Ascending aorta (tissue), 2 donors: Measurements from ENCODE around the gene TMEM266. TPM values are rescaled to one million over a fixed set of nuclear protein-coding genes. Genes with fewer than 3 reads are reported as not detected.
A peak's percentile ranks its signal among the peaks of the same experiment; 100 is the strongest.

Source experiments
- DNase-seq, 2 donors: peaks; one replicate each; pipeline ENCODE4 v3.0.0-alpha.2; 2019; ENCODE audit warnings: low spot score in 2 of 2
- H3K27ac ChIP-seq, 2 donors: fragments of 200-600 bp; sonication (generic); one replicate each; pipeline ENCODE4 v1.5.1; 2016 to 2017; ENCODE audit warnings: mild to moderate bottlenecking in 1 of 2
- H3K27me3 ChIP-seq: fragments of 200-600 bp; sonication (generic); one replicate; pipeline ENCODE4 v1.5.1; 2017
- H3K36me3 ChIP-seq, 2 donors: fragments of 200-600 bp; sonication (generic); one replicate each; pipeline ENCODE4 v1.5.1; 2016
- H3K4me1 ChIP-seq, 2 donors: fragments of 200-600 bp; sonication (generic); one replicate each; pipeline ENCODE4 v1.5.1; 2016 to 2017; ENCODE audit warnings: mild to moderate bottlenecking in 1 of 2
- H3K4me3 ChIP-seq, 2 donors: fragments of 200-600 bp; sonication (generic); one replicate each; pipeline ENCODE4 v1.5.1; 2016 to 2017; ENCODE audit warnings: mild to moderate bottlenecking in 1 of 2
- H3K9me3 ChIP-seq, 2 donors: fragments of 200-600 bp; sonication (generic); one replicate each; pipeline ENCODE4 v1.5.1; 2016
- intact Hi-C: fragments of 100-400 bp; cut with DNase I; formaldehyde crosslinking; loops from one replicate; pipeline ENCODE4 v1.15.1; 2023
- total RNA-seq: library from RNA; depleted of rRNA; stranded (reverse); fragments of >200 nt; gene quantifications from one replicate; pipeline ENCODE4 v1.1.0, GENCODE V29; 2016
- TF ChIP-seq, protein P1 (sequence below), 3 experiments: fragments of 200-600 bp in 2 of 3; fragments of 450-650 bp in 1 of 3; sonication (generic) in 2 of 3; IDR thresholded peaks; one replicate each; pipeline ENCODE4 v1.5.1; 2016 to 2019; ENCODE audit warnings: antibody characterized with exemption in 3 of 3, mild to moderate bottlenecking in 1 of 3, moderate library complexity in 1 of 3

The TMEM266 gene
- total RNA-seq, 1 donor from 2014 or later, result not detected

DNA sequence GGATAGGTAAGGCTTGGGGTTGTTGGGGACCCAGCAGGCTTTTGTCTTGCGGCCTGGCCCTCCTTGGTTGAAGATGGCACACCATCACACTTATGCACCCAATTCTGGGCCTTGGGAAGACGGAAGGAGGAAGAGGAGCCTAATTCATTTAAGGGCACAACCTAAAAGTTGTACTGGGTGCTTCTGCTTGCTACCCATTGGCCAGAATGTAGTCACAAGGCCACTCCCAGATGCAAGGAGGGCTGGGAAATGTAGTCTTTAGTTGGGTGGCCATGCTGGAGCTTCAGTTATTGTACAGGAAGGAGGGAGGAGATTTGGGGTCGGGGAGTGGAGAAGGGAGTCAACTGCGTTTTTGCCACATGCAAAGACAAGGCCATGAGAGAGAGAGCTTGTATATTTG, 109.2 kb downstream of the TMEM266 start:
- Histone ChIP-seq H3K27me3 (no peaks in the 10 kb centered on the region), H3K4me3 (no peak overlapping the region), H3K36me3 (no peaks in the 10 kb centered on the region), H3K9me3 (no peaks in the 10 kb centered on the region), H3K27ac (no peak overlapping the region), H3K4me1 (peaks cover 0 to 3% of the 10 kb centered on the region in 2 donors)
- intact Hi-C loops, result no loop called here
- TF ChIP-seq, protein P1, sequence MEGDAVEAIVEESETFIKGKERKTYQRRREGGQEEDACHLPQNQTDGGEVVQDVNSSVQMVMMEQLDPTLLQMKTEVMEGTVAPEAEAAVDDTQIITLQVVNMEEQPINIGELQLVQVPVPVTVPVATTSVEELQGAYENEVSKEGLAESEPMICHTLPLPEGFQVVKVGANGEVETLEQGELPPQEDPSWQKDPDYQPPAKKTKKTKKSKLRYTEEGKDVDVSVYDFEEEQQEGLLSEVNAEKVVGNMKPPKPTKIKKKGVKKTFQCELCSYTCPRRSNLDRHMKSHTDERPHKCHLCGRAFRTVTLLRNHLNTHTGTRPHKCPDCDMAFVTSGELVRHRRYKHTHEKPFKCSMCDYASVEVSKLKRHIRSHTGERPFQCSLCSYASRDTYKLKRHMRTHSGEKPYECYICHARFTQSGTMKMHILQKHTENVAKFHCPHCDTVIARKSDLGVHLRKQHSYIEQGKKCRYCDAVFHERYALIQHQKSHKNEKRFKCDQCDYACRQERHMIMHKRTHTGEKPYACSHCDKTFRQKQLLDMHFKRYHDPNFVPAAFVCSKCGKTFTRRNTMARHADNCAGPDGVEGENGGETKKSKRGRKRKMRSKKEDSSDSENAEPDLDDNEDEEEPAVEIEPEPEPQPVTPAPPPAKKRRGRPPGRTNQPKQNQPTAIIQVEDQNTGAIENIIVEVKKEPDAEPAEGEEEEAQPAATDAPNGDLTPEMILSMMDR (IDR thresholded peaks at IDR 0.05), result no peak
- DNase-seq, result no peak

DNA sequence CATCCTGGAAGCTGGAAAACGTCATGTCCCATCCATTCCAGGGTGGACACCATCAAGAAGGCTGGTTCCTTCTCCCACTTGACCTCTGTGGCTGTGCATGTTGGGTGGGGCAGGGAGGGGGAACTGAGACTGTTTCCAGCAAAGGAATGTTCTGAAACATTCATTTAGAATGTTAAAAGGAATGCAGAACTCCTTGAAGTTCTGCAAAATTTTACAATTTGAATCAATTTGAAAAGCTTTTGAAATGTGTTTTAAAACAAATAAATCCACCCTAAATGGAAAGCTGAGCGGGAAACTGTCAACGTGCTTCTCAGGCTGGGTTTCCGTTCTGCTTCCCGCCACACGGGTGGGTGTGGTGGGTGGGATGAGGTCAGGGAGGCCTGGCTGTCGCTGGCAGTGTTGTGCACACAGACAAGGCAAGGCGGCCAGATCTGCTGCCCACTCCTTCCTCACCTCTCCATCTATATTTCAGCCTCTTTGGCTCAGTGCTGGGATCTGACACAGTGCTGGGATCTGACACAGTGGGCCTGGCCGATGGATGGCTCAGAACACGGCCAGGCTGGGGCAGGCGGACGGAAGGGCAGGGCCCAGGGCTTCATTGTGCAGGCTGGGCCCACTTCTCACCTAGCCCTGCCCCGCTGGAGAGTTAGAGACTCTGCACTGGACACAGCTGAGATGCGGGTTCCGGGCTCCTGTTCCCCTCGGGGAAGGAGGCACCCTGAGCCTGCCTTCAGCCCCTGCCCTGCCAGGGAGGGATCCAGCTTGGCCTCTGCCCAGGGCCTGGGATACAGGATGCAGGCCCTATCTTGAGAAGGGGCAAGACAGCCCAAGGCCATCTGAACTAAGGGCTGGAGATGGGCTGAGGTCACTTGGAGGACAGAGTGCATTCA, 110.4 kb downstream of the TMEM266 start:
- no peaks in the 10 kb centered on the region for H3K9me3 ChIP-seq
- no peak overlapping the region for H3K4me3 ChIP-seq
- H3K27ac ChIP-seq, result peak overlapping the region in 1 of 2 donors; percentile 33
- TF ChIP-seq, protein P1 (IDR thresholded peaks at IDR 0.05), result no peak
- H3K27me3 ChIP-seq, result no peaks in the 10 kb centered on the region
- no peaks in the 10 kb centered on the region for H3K36me3 ChIP-seq
- intact Hi-C loops, result no loop called here
- DNase-seq, result no peak
- H3K4me1 ChIP-seq, result peaks cover 0 to 3% of the 10 kb centered on the region in 2 donors

DNA sequence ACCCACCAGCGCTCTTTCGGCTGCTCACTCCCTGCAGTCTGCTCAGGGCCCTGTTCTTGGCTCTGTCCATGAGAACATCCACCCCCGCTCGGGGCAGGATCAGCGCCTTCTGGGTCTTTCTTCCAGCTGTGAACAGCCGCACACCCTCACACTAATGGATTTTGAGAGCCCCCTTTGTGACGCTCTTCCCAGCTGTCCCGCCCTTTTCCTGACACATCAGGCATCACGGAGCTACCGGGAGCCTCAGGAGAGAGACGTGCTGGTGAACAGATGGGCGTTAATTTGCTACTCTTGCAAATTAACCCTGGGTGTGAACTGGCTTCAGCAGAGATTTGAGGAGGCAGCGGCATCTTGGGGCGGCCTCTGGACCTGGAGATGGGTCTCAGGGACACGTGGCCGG, 113.0 kb downstream of the TMEM266 start:
- intact Hi-C loops, result no loop called here
- Histone ChIP-seq H3K4me3 (no peak overlapping the region), H3K27ac (no peak overlapping the region), H3K36me3 (no peaks in the 10 kb centered on the region), H3K27me3 (no peaks in the 10 kb centered on the region), H3K4me1 (peaks cover 4 to 10% of the 10 kb centered on the region in 2 donors), H3K9me3 (no peaks in the 10 kb centered on the region)
- no peak for DNase-seq
- TF ChIP-seq, protein P1 (IDR thresholded peaks at IDR 0.05), result no peak

DNA sequence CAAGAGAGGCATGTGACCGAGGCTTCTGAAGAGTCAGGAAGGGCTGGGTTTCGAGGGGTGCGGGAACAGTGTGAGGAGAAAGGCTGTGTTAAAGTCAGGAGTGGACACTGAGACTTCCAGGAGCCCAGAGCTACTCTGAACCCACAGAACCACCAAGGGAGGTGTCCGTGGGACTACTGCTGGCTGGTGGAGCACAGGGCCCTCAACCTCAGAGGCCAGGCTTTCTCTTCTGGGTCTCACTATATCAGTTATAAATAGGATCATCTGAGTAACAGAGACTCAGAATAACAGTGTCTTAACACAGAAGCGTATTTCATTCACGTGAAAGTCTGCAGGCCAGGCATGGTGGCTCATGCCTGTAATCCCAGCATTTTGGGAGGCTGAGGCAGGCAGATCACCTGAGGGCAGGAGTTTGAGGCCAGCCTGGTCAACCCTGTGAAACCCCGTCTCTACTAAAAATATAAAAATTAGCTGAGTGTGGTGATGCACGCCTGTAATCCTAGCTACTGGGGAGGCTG, 113.6 kb downstream of the TMEM266 start:
- TF ChIP-seq, protein P1 (IDR thresholded peaks at IDR 0.05), result no peak
- Histone ChIP-seq H3K4me1 (peaks cover 7 to 16% of the 10 kb centered on the region in 2 donors), H3K36me3 (no peaks in the 10 kb centered on the region), H3K4me3 (no peak overlapping the region), H3K27me3 (no peaks in the 10 kb centered on the region), H3K9me3 (no peaks in the 10 kb centered on the region), H3K27ac (no peak overlapping the region)
- DNase-seq, result no peak
- intact Hi-C loops, result no loop called here

DNA sequence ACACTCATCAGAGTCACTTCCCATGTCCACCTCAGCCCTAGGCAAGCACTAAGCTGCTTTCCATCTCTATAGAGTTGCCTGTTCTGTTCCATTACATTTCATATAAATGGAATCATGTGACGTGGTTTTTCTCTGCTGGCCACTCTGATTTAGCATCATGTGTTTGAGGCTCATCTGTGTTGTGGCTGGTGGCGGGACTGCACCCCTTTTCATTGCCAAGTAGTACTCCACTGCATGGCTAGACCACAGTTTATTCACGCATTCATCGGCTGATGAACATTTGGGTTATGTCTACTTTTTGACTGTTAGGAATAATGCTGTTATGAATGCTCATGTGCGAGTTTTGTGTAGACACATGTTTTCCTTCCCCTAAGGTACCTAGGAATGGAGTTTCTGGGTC, 114.9 kb downstream of the TMEM266 start:
- intact Hi-C loops, result no loop called here
- peaks cover 7 to 20% of the 10 kb centered on the region in 2 donors for H3K4me1 ChIP-seq
- TF ChIP-seq, protein P1 (IDR thresholded peaks at IDR 0.05), result no peak
- no peak overlapping the region for H3K4me3 ChIP-seq
- no peaks in the 10 kb centered on the region for H3K9me3 ChIP-seq
- H3K27me3 ChIP-seq, result no peaks in the 10 kb centered on the region
- DNase-seq, result no peak
- no peak overlapping the region for H3K27ac ChIP-seq
- no peaks in the 10 kb centered on the region for H3K36me3 ChIP-seq
